Measurements from ENCODE around the gene TMEM196. TPM values are rescaled to one million over a fixed set of nuclear protein-coding genes. Genes with fewer than 3 reads are reported as not detected.

The TMEM196 gene
- total RNA-seq, 6 experiments from 2014 or later, result not detected

- ATAC-seq (peak; percentile 99 to 100 (median 100)), DNase-seq (peak; percentile 93 to 95 (median 94))
- H3K4me1 ChIP-seq, result peaks cover 0 to 17% (median 2%) of the 10 kb centered on the region in 4 donors
- no peaks in the 10 kb centered on the region for H3K36me3 ChIP-seq
- intact Hi-C loops (cut with DNase I), result no loop called here
- no peaks in the 10 kb centered on the region for H3K27me3 ChIP-seq
- TF ChIP-seq POLR2A (IDR thresholded peaks at IDR 0.05), result peak; percentile 87
- peak; percentile 83 to 90 (median 86) for TF ChIP-seq CTCF (IDR thresholded peaks at IDR 0.05)
- H3K4me3 ChIP-seq, result peak within 1 kb of the TSS; percentile 68 to 96 (median 88)
- H3K27ac ChIP-seq, result peak within 1 kb of the TSS in 2 of 3 donors; percentile 33 to 66
- 1% methylated on average over 29 of the region's 56 CpGs for WGBS (ENCODE audit: insufficient coverage, low coverage, low lambda C conversion rate, missing lambda C conversion rate)
- no peaks in the 10 kb centered on the region for H3K9me3 ChIP-seq
These were observed 64.8 kb downstream of the TMEM196 start, which contains the start of gene POLR1F for GRCh38 chr7:19708397-19709248. Gene POLR1F (minus strand): TSS chr7:19709037. CDS start chr7:19709016, 21 bp downstream.

GRCh38 chr7:19707240-19707639 lies 66.2 kb downstream of the TMEM196 start:
- WGBS (ENCODE audit: insufficient coverage, low coverage, low lambda C conversion rate, missing lambda C conversion rate), result 63% methylated on average over 3 of the region's 3 CpGs
- no peak for TF ChIP-seq POLR2A (IDR thresholded peaks at IDR 0.05)
- no peak for TF ChIP-seq CTCF (IDR thresholded peaks at IDR 0.05)
- Histone ChIP-seq H3K27ac (no peak overlapping the region), H3K4me3 (no peak overlapping the region), H3K36me3 (no peaks in the 10 kb centered on the region), H3K4me1 (peaks cover 0 to 17% (median 2%) of the 10 kb centered on the region in 4 donors), H3K9me3 (no peaks in the 10 kb centered on the region), H3K27me3 (no peaks in the 10 kb centered on the region)
- ATAC-seq, result no peak
- intact Hi-C loops (cut with DNase I), result no loop called here
- no peak for DNase-seq

- no peak for ATAC-seq
- WGBS (ENCODE audit: insufficient coverage, low coverage, low lambda C conversion rate, missing lambda C conversion rate), result 100% methylated on average over 2 of the region's 2 CpGs
- Histone ChIP-seq H3K27ac (no peak overlapping the region), H3K9me3 (no peaks in the 10 kb centered on the region), H3K4me1 (peaks cover 0 to 17% (median 2%) of the 10 kb centered on the region in 4 donors), H3K4me3 (no peak overlapping the region), H3K27me3 (no peaks in the 10 kb centered on the region), H3K36me3 (no peaks in the 10 kb centered on the region)
- intact Hi-C loops (cut with DNase I), result no loop called here
- no peak for TF ChIP-seq POLR2A (IDR thresholded peaks at IDR 0.05)
- no peak for TF ChIP-seq CTCF (IDR thresholded peaks at IDR 0.05)
- no peak for DNase-seq
These were observed 67.8 kb downstream of the TMEM196 start for GRCh38 chr7:19705663-19706062.

- Histone ChIP-seq H3K36me3 (peaks cover 0 to 4% (median 0%) of the 10 kb centered on the region in 4 donors), H3K4me1 (peaks cover 0 to under 1% (median 0%) of the 10 kb centered on the region in 4 donors), H3K4me3 (no peak overlapping the region), H3K27me3 (no peaks in the 10 kb centered on the region), H3K27ac (no peak overlapping the region), H3K9me3 (no peaks in the 10 kb centered on the region)
- ATAC-seq, result no peak
- DNase-seq, result no peak
- intact Hi-C loops (cut with DNase I), result no loop called here
- WGBS (ENCODE audit: insufficient coverage, low coverage, low lambda C conversion rate, missing lambda C conversion rate), result 78% methylated on average over 4 of the region's 4 CpGs
- no peak for TF ChIP-seq POLR2A (IDR thresholded peaks at IDR 0.05)
- TF ChIP-seq CTCF (IDR thresholded peaks at IDR 0.05), result no peak
These were observed 71.9 kb downstream of the TMEM196 start for GRCh38 chr7:19701471-19701870.

Data from right lobe of liver (tissue), 6 donors.